ENCODE results near the gene CHRNA4.

Gene CHRNA4

DNA sequence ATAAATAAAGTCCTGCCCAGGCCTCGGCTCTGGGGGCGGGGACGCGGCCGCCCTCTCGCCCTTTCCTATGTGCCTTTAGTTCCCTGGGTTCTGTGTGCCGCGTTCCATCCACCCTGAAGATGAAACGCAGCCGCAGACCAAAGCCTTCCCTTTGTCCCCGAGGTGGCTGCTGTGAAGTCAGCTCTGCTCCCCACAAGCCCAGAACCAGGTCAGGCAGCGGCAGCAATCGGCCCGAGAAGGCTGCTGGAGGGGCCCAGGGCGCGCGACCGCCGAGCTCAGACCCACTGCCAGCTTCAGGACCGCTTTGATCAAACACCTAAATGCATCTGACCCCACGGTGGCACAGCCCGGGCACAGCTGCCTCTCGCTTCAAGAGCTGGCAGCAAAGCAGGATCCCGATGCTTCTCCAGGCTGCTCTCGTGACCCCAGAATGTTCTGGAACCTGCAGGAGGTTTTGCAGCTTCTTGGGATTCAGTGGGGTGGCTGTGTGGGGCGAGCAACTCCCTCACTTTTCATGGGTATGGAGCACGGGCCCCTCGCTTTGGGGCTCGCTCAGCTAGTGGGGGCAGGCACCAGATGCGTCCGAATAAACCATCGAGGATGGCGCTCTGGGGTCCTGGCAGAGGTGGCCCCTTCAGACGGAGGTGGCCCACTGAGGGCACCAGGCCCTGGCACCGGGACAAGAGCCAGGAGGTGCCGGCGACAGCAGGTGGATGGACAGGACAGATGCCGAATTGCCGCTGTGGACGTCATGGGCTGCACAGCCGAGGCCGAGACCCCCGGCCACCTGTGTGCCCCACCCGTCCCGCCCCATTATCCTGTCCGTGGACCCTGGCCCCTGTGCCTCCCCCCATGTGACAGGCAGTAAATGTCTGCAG, 13.0 kb downstream of the CHRNA4 start:
- TF ChIP-seq, protein P1, sequence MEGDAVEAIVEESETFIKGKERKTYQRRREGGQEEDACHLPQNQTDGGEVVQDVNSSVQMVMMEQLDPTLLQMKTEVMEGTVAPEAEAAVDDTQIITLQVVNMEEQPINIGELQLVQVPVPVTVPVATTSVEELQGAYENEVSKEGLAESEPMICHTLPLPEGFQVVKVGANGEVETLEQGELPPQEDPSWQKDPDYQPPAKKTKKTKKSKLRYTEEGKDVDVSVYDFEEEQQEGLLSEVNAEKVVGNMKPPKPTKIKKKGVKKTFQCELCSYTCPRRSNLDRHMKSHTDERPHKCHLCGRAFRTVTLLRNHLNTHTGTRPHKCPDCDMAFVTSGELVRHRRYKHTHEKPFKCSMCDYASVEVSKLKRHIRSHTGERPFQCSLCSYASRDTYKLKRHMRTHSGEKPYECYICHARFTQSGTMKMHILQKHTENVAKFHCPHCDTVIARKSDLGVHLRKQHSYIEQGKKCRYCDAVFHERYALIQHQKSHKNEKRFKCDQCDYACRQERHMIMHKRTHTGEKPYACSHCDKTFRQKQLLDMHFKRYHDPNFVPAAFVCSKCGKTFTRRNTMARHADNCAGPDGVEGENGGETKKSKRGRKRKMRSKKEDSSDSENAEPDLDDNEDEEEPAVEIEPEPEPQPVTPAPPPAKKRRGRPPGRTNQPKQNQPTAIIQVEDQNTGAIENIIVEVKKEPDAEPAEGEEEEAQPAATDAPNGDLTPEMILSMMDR (conservative IDR thresholded peaks at IDR 0.05) = no peak
- H3K27ac ChIP-seq = no peak overlapping the region

DNA sequence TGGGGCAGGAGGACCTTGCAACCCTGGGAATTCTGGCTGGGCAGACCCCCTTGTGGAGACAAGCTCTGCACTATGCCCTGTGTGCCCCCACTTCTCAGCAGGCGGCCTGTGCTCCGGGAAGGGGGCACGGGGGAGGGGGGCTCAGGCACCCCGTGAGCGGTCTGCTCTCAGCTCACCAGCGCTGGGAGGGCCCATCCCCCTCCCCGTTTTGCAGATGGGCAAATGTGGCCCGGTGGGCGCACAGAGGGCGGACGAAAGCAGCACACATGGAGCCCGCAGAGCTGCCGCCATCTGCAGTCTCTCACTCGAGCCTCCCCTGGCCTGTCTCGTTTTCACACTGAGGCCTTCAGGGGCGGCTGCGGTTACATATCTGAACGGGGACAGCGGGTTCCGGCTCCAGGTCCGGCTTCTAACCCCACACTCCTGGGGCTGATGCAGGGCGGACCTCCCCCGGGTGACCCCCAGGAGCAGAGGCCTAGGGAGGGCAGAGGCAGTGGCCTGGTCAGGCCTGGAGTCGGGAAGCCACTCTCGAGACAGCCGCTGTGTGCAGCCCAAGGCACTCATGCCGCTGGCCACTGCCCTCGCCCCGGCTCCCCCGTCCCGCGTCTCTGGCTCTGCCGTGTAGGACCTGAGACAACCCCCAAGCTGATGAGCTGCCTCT, 13.9 kb downstream of the CHRNA4 start:
- no peak overlapping the region for H3K27ac ChIP-seq
- TF ChIP-seq, protein P1 (conservative IDR thresholded peaks at IDR 0.05) = no peak

DNA sequence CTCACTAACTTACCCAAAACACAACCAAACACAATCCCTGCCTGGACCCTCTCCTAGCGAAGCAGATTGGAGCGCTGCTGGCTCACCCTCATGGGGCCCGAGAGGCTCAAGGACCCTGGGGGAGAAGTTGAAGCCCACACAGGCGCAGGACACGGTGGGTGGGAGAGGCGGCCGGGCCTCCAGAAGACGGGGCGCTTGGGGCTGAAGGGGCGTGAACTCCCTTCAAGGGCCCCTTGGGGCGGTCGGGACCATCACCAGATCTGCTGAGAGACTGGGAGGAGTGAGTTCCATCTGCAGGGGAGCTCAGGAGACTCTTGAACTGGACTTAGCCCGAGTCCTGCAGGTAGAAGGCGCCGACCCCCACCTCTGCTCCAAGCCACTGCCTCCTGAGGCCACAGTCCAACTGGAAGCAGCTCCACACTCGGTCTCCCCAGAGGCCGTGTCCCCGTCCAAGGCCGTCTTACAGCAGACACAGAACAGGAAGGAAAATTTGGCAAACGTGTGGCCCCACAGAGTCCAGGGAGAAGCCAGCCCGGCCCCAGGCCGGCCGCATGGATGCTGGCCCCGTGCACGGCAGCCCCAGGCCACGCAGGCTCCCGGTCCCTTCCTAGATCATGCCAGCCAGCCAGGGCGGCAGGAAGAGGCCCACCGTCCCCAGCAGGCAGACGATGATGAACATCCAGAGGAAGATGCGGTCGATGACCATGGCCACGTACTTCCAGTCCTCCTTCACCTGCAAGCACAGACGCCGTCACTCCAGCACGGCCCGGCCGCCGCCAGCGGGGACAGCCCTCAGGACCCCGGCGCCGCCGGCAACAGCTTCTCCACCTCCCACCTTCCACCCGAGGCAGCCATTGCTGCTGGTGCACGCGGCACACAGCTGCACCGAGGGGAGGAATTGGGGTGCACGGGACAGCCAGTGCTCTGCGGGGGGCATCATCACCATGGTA, 14.7 kb downstream of the CHRNA4 start:
- H3K27ac ChIP-seq = no peak overlapping the region
- TF ChIP-seq, protein P1 (conservative IDR thresholded peaks at IDR 0.05) = no peak

DNA sequence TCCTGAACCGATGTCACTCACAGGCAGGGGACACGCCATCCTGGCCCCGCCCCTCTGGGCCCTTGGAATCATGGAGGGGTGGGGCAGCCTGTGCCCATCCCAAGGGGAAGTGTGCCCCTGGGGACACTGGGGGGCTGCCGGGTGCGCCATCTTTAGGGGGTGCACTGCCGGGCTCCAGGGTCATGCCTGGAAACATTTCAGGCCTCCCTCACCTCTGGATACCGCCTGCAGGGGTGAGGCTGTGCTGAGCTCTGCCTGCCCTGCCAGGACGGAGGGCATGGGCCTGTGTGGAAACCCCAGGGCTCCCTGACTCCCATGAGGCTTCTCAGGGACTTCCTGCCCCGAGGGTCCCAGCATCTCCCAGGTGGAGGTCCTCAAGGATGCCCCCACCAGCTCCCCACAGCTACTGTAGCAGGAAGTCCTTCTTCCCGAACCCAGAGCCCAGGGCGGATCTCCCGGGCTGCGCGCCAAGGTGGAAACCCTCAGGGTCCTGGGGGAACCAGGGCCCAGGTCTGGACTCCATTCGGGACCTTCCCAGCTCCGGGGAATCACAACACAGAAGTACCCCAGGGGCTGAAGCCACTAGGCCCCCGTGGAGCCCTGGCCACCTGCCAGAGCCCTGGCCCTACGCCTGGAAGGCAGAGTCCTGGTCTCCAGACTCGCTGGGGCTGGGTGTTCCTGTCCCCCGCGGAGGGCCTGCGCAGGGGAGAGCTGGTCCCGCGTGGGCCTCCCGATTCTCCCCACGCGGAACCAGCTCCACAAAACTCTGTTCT, 15.6 kb downstream of the CHRNA4 start:
- TF ChIP-seq, protein P1 (conservative IDR thresholded peaks at IDR 0.05) = no peak
- H3K27ac ChIP-seq = no peak overlapping the region

DNA sequence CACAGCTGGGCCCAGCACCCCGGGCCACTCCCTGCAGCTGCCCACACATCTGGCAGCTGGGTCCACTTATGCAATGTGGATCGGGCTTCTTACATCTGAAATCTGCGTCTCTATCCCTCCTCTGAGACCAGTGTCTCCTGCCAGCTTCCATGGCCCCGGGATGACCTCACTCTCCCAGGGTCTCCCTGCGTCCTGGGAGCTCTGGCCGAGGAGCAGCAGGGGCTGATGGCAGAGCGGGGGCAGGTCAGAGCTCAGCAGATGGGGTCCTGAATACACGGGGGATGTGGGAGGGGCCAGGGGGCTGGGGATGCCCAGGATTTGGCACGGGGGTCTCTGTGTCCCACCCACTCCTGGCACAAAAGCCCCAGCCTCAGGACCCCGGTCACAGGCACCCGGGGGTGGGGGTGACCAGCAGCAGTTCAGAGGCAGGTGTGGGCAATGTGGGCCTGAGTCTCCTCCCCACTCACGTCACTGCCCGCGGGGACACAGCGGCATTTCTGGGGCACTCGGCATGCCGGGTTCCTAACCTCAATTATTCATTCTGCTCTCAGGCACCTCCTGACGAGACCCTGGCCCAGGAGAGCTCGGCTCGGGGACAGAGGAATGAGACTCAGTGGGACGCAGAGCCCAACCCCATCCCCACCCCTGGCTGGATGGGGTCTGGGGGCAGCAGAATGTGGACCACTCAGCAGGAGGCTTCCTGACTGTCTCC, 16.4 kb downstream of the CHRNA4 start:
- TF ChIP-seq, protein P1 (conservative IDR thresholded peaks at IDR 0.05) = no peak

More for the DNA sequence above, 16.4 kb downstream of the CHRNA4 start:
- H3K27ac ChIP-seq = no peak overlapping the region
